Spinal cord (tissue), 10 donors: ENCODE data around the gene RASA3. TPM values are rescaled to one million over a fixed set of nuclear protein-coding genes. Genes with fewer than 3 reads are reported as not detected.

ENCODE experiments used
- DNase-seq, 6 donors: peaks; one replicate each; pipeline versions ENCODE4 v3.0.0 to v3.0.0-alpha.2; 2013 to 2015; ENCODE audit warnings: low spot score in 6 of 6, low read depth in 4 of 6
- H3K27ac ChIP-seq: one replicate; pipeline ENCODE4 v1.5.1; 2013; ENCODE audit warnings: low read depth, low read length, control low read depth
- H3K27me3 ChIP-seq: one replicate; pipeline ENCODE4 v1.6.1; 2013; ENCODE audit warnings: low read length; ENCODE audit not compliant: control insufficient read depth, insufficient read depth
- H3K36me3 ChIP-seq: one replicate; pipeline ENCODE4 v1.6.1; 2013; ENCODE audit warnings: low read length; ENCODE audit not compliant: control insufficient read depth, insufficient read depth
- H3K4me1 ChIP-seq: one replicate; pipeline ENCODE4 v1.6.1; 2013; ENCODE audit warnings: low read length; ENCODE audit not compliant: control insufficient read depth, insufficient read depth
- H3K4me3 ChIP-seq: one replicate; pipeline ENCODE4 v1.5.1; 2013; ENCODE audit warnings: low read depth, low read length, control low read depth
- H3K9me3 ChIP-seq: one replicate; pipeline ENCODE4 v1.6.1; 2013; ENCODE audit warnings: low read length; ENCODE audit not compliant: control insufficient read depth, insufficient read depth
- WGBS: methylation state at CpG from one replicate; pipeline ENCODE4 v1.1.5; 2013; ENCODE audit warnings: missing lambda C conversion rate; ENCODE audit not compliant: insufficient coverage; 5-methylcytosine and 5-hydroxymethylcytosine counted together
- polyA plus RNA-seq, 2 donors: library from polyadenylated mRNA; unstranded; fragments of 120-200 nt; gene quantifications; one replicate each; pipeline ENCODE4 v1.2.1, GENCODE V29; 2013; ENCODE audit not compliant: insufficient read length in 2 of 2
- total RNA-seq, 2 donors: library from RNA; depleted of rRNA in 1 of 2; stranded (reverse); fragments of 120-200 nt in 1 of 2; fragments of >200 nt in 1 of 2; gene quantifications; one replicate each; pipeline versions ENCODE4 v1.2.3 to v1.2.4, GENCODE V29; 2013 to 2014
- donor health status: healthy.

The RASA3 gene
- total and polyA plus RNA-seq, 4 donors = 15.2 to 31.6 (median 23.2) TPM

- H3K27me3 ChIP-seq = no peaks in the 10 kb centered on the region
- no peaks in the 10 kb centered on the region for H3K9me3 ChIP-seq
- no peak overlapping the region for H3K27ac ChIP-seq
- H3K36me3 ChIP-seq = peaks cover 26% of the 10 kb centered on the region
- WGBS = 86% methylated on average over 13 of the region's 16 CpGs
- DNase-seq = no peak
- H3K4me3 ChIP-seq = no peak overlapping the region
- peaks cover 25% of the 10 kb centered on the region for H3K4me1 ChIP-seq
Measured at GRCh38 chr13:113941571-113942191, 190.7 kb downstream of the RASA3 start.

DNA sequence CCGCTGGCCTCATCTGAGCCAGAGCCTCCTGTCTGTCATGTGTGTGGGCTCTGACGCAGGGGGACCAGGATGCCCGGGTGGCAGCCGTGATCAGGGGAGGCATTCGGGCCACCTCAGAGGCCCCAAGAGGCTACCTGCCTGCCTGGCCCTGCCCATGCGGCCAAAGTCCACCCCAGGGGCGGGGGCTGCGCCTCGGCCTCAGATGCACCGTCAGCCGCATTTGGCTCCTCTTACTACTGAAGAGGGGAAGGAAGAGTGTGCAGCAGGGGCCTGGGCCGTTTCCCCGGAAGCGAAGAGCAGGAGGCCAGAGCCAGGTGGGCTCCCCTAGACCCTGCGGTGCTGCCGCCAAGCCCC is 192.5 kb downstream of the RASA3 start:
- Histone ChIP-seq H3K9me3 (no peaks in the 10 kb centered on the region), H3K4me1 (peaks cover 37% of the 10 kb centered on the region), H3K27ac (no peak overlapping the region), H3K36me3 (peaks cover 23% of the 10 kb centered on the region), H3K4me3 (no peak overlapping the region), H3K27me3 (no peaks in the 10 kb centered on the region)
- WGBS = 78% methylated on average over 14 of the region's 16 CpGs
- DNase-seq = no peak

- no peaks in the 10 kb centered on the region for H3K9me3 ChIP-seq
- DNase-seq = no peak
- peaks cover 23% of the 10 kb centered on the region for H3K36me3 ChIP-seq
- H3K4me1 ChIP-seq = peaks cover 43% of the 10 kb centered on the region
- H3K27ac ChIP-seq = no peak overlapping the region
- no peak overlapping the region for H3K4me3 ChIP-seq
- 82% methylated on average over 28 of the region's 28 CpGs for WGBS
- H3K27me3 ChIP-seq = no peaks in the 10 kb centered on the region
Measured at GRCh38 chr13:113939129-113939943, 193.1 kb downstream of the RASA3 start.

- no peak overlapping the region for H3K27ac ChIP-seq
- WGBS = 64% methylated on average over 11 of the region's 11 CpGs
- no peaks in the 10 kb centered on the region for H3K9me3 ChIP-seq
- H3K36me3 ChIP-seq = peaks cover 18% of the 10 kb centered on the region
- no peak for DNase-seq
- H3K4me3 ChIP-seq = no peak overlapping the region
- H3K4me1 ChIP-seq = peaks cover 44% of the 10 kb centered on the region
- no peaks in the 10 kb centered on the region for H3K27me3 ChIP-seq
Measured at GRCh38 chr13:113938716-113939115, 193.7 kb downstream of the RASA3 start.

DNA sequence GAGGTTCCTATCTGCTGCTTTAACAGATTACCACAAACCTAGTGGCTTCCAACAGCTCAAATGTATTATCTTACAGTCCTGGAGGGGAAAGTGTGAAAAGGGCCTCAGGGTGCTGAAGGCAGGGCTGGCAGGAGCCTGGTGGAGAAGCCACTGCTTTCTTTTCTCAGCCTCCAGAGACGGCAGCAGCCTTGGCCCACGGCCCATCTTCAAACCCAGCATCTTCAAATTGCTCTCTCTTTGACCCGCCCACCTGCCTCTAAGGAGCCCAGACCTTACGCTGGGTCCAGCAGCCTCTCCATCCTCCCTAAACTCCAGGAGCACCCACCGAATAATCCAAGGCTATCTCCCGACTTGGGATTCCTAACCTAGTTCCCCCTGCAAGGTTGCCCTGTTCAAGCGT is 194.2 kb downstream of the RASA3 start:
- peak in 1 of 6 donors; percentile 23 for DNase-seq
- no peak overlapping the region for H3K4me3 ChIP-seq
- whole genome bisulfite sequencing = 59% methylated on average over 7 of the region's 7 CpGs

DNA sequence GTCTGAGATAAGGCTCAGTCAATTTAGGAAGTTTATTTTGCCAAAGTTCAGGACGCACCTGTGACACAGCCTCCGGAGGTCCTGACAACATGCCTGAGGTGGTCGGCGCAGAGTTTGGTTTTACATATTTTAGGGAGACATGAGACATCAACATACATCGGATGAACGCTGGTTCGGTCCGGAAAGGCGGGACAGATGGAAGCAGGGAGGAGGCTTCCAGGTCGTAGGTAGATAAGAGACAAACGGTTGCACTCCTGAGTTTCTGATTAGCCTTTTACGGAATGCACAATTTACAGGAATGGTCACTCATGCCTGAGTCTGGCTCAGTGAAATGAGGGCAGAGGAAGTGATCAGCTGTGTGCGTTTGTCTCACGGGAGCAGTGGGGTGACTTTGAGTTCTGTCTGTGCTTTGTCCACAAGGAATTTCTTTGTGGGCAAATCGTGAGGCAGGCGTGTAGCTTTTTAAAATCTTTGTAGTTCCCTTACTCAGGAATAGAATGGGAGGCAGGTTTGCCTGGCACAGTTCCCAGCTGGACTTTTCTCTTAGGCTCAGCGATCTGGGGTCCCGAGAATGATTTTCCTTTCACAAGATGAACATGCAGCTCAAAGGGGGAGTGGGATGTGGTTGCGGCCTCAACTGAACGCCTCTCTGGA is 194.8 kb downstream of the RASA3 start:
- Histone ChIP-seq H3K36me3 (peaks cover 14% of the 10 kb centered on the region), H3K4me1 (peaks cover 44% of the 10 kb centered on the region), H3K27me3 (no peaks in the 10 kb centered on the region), H3K9me3 (no peaks in the 10 kb centered on the region), H3K27ac (no peak overlapping the region), H3K4me3 (no peak overlapping the region)
- WGBS = 65% methylated on average over 16 of the region's 20 CpGs
- DNase-seq = peak in 2 of 6 donors; percentile 41 to 42

More for the DNA sequence above, 194.2 kb downstream of the RASA3 start:
- Histone ChIP-seq H3K4me1 (peaks cover 44% of the 10 kb centered on the region), H3K27ac (no peak overlapping the region), H3K9me3 (no peaks in the 10 kb centered on the region), H3K27me3 (no peaks in the 10 kb centered on the region), H3K36me3 (peaks cover 18% of the 10 kb centered on the region)

DNA sequence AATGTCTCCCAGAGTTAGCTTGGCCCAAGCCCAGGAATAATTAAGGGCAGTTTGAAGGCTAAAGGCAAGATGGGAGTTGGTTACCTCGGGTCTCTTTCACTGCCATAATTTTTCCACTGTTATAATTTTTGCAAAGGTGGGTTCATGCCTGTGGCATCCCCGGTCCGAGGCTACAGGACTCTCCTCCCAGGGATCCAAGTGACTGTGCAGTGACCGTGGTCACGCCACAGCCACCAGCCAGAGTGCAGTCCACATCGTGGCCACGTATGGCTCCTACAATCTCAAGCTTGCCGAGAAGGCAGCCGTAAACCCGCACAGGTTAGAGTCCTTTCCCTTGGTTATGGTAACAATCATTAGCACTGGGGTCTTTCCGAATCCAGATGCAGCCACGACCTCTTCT is 195.3 kb downstream of the RASA3 start:
- Histone ChIP-seq H3K36me3 (peaks cover 11% of the 10 kb centered on the region), H3K4me3 (no peak overlapping the region), H3K27ac (no peak overlapping the region), H3K4me1 (peaks cover 44% of the 10 kb centered on the region), H3K9me3 (no peaks in the 10 kb centered on the region), H3K27me3 (no peaks in the 10 kb centered on the region)
- DNase-seq = no peak
- WGBS = 94% methylated on average over 11 of the region's 12 CpGs

DNA sequence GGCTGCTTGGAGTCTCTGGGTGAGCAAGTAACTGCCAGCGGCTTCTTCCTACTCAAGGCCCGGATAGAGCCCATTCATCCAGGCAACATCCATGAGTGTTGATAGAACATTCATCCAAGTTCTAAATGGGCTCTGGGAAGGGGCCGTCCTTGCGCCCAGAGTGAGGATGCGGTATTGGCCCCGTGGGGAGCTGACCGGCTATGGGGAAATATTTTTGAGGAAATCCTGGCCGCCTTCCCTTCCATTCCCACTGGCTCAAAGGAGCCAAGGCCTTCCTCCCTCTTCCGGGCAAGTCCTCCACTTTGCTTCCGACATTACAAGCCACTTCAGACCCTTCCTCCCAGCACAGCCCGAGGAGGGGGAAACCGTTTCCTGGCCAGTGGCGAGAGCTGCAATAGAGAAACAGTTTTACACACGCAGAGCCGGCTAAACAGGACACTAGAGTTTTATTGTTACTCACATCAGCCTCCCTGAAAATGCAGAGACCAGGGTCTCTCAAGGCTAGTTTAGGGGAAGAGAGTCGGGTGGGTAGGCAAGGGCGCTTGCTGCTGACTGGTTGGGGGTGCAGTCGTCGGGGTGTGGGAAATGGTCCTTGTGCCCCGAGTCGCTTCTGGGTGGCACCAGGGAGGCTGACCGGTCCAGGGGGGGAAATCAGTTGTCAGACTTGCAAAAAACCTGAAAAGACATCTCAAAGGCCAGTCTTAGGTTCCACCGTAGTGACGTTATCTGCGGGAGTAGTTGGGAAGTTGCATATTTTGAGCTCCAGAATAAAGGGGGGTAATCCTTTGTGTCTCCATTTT is 196.1 kb downstream of the RASA3 start:
- Histone ChIP-seq H3K27ac (no peak overlapping the region), H3K4me3 (no peak overlapping the region), H3K9me3 (no peaks in the 10 kb centered on the region), H3K27me3 (no peaks in the 10 kb centered on the region), H3K4me1 (peaks cover 44% of the 10 kb centered on the region), H3K36me3 (peaks cover 7% of the 10 kb centered on the region)
- no peak for DNase-seq
- WGBS = 90% methylated on average over 13 of the region's 25 CpGs
